GM13977 (cell line): ENCODE results near the gene SH3RF3.

Experiments used
- DNase-seq: peaks from one replicate; pipeline ENCODE4 v3.0.0; 2012; ENCODE audit warnings: low spot score
- in situ Hi-C: fragments of 300-500 bp; cut with MboI; formaldehyde crosslinking; loops from one replicate; pipeline ENCODE4 v1.12.0; 2022; ENCODE audit warnings: low sequenced_read_pairs, low pct_unique_long_range_greater_than_20kb, mixed read lengths, inconsistent platforms; ENCODE audit not compliant: unreplicated experiment
- TF ChIP-seq, protein P1 (sequence below): IDR thresholded peaks from 2 replicates; pipeline ENCODE4 v1.5.1; 2012; ENCODE audit warnings: mild to moderate bottlenecking, control low read depth; ENCODE audit not compliant: insufficient read depth; ENCODE audit errors: extremely low read depth, missing control alignments

SH3RF3 gene

DNA sequence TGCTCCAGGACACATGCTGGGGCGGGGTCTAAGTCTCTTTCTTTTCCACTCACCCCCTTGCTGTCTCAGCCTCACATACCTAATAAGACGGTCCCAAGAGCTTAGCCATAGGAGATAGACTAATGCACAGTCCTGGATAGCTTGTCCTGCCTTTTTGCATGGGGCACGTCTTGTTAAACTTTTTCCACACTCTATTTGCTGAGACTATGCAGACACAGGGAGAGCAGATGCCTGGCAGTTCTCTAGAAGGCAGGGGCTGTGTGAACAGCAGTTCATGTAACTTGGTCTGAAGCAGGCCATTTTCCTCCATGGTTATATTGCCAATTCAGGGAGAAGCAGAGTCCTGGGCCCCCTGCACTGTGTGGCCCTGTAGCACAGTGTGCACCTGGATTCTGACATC is 342.7 kb downstream of the SH3RF3 start:
- TF ChIP-seq, protein P1, sequence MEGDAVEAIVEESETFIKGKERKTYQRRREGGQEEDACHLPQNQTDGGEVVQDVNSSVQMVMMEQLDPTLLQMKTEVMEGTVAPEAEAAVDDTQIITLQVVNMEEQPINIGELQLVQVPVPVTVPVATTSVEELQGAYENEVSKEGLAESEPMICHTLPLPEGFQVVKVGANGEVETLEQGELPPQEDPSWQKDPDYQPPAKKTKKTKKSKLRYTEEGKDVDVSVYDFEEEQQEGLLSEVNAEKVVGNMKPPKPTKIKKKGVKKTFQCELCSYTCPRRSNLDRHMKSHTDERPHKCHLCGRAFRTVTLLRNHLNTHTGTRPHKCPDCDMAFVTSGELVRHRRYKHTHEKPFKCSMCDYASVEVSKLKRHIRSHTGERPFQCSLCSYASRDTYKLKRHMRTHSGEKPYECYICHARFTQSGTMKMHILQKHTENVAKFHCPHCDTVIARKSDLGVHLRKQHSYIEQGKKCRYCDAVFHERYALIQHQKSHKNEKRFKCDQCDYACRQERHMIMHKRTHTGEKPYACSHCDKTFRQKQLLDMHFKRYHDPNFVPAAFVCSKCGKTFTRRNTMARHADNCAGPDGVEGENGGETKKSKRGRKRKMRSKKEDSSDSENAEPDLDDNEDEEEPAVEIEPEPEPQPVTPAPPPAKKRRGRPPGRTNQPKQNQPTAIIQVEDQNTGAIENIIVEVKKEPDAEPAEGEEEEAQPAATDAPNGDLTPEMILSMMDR = no peak
- in situ Hi-C loops = no loop called here
- DNase-seq = no peak

DNA sequence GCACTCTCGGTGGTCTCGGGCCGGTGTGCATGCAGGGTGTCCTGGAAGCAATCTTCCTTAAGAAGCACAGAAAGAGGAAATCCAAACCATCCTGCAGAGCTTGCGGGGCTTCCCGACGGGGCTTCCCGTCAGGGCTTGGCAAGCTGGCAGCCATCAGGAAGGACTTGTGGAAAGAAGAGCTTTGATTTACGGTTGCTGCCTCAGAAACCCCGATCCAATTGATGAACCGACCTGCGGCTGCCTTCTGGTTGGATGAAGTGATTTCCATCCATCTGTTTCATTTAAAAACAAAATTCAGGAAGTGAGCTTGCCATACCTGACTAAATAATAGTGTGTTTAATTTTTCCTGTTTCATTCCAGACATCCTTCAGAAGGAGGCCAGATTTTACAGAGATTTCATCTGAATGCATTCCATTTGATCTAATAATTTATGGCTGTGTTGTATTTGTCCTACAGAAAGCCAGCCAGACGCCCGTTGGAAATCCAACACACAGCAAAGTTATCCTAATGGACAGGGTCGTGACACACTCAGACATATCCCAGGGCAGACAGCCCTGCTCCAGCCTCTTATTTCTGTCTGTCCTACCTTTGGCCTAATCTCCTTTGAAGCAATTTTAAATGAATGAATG is 343.4 kb downstream of the SH3RF3 start:
- DNase-seq = no peak
- TF ChIP-seq, protein P1 = no peak
- in situ Hi-C loops = no loop called here

DNA sequence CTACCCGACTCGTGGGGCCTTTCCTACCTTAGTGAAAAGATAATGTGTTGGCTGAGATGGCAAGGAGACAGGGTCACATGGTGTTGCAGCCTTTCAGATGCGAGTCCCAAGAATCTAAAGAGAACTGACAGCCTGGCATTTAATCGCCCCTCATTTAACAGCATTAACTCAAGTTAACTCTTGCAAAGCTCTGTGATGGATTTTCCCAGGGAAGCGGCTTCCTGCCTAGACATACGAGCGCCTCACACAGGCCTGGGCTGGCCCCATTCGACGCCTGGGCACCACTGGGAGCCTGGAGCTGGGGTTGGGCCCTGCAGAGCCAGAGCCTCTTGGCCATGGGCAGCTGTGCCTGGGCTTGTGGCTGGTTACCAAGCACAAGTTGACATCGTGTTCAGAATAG is 344.0 kb downstream of the SH3RF3 start:
- TF ChIP-seq, protein P1 = no peak
- no peak for DNase-seq
- in situ Hi-C loops = no loop called here

DNA sequence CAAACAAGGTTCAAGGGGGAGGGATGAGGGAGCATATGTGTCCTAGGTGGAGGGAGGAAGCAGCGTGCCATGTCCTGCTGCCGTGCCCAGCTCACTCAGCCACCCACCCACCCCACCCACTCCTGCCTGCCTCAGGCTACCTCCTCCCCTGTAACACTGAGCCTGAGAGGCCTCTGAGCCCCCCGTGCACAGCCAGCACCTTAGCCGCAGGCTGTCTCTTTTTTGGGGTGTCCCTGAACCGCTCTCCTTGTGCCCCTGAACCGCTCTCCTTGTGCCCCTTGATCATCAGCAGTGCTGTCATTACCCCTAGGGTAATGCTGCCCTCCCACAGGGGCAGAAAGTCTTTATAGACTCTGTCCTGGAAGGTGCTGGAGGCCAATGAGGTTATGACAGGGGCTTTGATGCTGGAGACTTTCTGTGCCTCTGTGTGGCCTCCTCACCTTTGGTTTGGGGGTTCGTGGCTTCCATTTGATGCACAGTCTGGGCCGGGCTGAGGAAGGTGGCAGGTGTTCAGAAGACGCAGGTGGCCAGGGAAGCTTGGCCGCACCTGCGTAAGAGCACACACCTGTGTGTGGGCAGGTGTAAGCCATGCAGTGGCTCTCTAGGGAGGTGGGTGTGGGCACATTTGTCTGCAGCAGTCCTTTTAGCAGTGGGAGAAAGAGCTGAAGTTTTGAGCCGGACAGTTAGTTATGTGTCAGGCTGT is 344.8 kb downstream of the SH3RF3 start:
- TF ChIP-seq, protein P1 = no peak
- DNase-seq = no peak
- in situ Hi-C loops = no loop called here

DNA sequence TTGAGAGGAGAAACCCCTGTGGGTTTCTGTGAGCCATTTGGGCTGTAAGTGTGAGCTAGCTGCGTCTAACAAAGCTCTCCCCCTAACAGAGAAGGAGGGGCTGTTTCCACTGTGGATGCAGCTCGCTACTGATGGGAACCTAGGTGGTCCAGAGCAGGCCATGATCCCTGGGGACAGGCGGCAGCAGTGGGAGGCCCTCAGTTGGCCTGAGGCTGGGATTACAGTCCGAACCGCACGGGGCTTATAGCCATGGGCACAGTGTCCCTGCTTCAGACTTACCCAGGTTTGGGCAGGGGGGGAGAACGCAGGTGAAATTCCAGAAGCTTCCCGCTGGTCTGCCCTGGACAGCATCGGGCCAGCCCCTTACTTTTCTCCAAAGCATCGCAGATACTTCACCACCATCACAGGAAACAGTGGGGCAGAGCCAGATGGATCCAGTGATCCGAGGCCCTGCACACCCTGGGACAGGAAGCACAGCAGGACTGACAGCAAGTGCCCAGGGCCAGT is 345.4 kb downstream of the SH3RF3 start:
- no peak for DNase-seq
- in situ Hi-C loops = no loop called here
- TF ChIP-seq, protein P1 = no peak

DNA sequence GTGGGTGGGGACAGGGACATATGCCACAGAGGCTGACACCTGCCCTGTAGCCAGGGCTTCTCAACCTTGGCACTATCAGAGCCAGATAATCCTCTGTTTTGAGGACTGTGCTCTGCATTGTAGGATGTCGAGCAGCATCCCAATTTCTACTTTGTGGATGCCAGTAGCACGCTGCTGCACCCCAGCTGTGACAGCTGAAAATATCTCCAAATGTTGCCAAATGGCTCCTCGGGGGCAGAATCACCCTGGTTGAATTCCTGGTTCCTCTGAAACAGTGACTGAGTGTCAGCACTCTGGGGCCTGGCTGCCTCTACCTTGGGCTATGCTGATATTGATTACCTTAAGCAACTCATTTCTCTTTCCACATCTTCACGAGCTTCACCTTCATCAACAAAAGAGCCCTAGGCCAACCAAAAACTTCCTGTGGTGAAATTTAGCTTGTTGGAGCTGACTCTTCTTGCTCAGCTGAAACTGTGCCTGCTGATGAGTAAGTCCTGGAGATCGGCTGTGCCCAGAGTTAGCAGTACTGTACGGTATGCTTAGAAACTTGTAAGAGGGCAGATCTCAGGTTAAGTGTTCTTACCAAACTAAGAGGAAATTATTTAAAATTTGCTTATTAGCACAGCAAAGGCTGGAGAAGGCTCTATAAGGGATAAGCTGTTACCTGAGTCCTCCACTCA is 346.7 kb downstream of the SH3RF3 start:
- TF ChIP-seq, protein P1 = no peak
- DNase-seq = no peak
- in situ Hi-C loops = no loop called here
